Measurements from ENCODE around the gene PPARD. TPM values are rescaled to one million over a fixed set of nuclear protein-coding genes. Genes with fewer than 3 reads are reported as not detected.

PPARD gene
- total RNA-seq, 1 experiment from 2014 or later: 2.5 TPM

DNA sequence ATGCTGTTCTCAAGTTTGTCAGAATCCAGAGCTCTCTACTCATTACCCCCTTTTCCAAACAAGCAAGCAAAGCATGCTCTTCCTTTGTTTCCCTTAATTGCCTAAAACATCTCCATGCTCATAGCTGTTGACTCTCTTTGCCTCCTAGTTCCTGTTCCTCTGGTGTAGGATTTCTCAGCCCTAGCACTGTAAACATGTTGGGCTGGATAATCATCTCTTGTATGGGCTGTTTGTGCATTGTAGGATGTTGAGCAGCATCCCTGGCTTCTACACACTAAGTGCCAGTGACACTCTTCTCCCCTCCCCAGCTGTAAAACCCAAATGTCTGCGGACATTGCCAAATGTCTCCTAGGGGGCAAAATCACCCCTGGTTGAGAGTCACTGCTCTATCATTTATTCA, 14.0 kb downstream of the PPARD start:
- Histone ChIP-seq H3K4me3 (ENCODE audit: low read length) (no peak overlapping the region), H3K79me2 (ENCODE audit: low read length) (no peaks in the 10 kb centered on the region), H3K27me3 (ENCODE audit: low read length) (no peaks in the 10 kb centered on the region)

DNA sequence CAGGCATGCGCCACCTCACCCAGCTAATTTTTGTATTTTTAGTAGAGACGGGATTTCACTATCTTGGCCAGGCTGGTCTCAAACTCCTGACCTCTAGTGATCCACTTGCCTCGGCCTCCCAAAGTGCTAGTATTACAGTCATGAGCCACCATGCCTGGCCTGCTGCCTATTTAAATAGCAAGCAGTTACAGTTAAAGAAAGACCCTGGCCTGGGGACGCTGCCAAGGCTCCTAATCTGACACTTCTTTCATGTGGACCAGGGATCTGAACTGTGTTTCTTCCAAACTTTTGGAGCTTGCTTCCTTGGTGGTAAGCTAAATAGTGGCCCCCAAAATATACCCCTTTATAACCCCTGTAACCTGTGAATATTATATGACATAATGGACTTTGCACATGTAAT, 15.3 kb downstream of the PPARD start:
- Histone ChIP-seq H3K36me3 (ENCODE audit: insufficient read depth, low read length) (peaks cover 9% of the 10 kb centered on the region; the same call in 1 of the 2 replicates), H3K9me3 (ENCODE audit: low read length) (no peaks in the 10 kb centered on the region), H4K20me1 (ENCODE audit: insufficient read depth, low read depth, low read length) (no peaks in the 10 kb centered on the region), H3K9ac (ENCODE audit: low read length) (no peak overlapping the region), H3K4me1 (ENCODE audit: low read length) (peaks cover 10% of the 10 kb centered on the region), H3K79me2 (ENCODE audit: low read length) (no peaks in the 10 kb centered on the region), H2AFZ (ENCODE audit: low read length) (no peak overlapping the region), H3K27me3 (ENCODE audit: low read length) (no peaks in the 10 kb centered on the region), H3K4me3 (ENCODE audit: low read length) (no peak overlapping the region), H3K27ac (ENCODE audit: low read length) (no peak overlapping the region), H3K9me2 (replicated peaks; ENCODE audit: insufficient read depth, low read length) (no peaks in the 10 kb centered on the region), H3K4me2 (ENCODE audit: low read depth, low read length, poor library complexity, severe bottlenecking) (no peak overlapping the region)
- DNase-seq: no peak

More for the DNA sequence above, 14.0 kb downstream of the PPARD start:
- Histone ChIP-seq H3K4me2 (ENCODE audit: low read depth, low read length, poor library complexity, severe bottlenecking) (no peak overlapping the region), H3K9me3 (ENCODE audit: low read length) (no peaks in the 10 kb centered on the region), H2AFZ (ENCODE audit: low read length) (no peak overlapping the region), H4K20me1 (ENCODE audit: insufficient read depth, low read depth, low read length) (no peaks in the 10 kb centered on the region), H3K27ac (ENCODE audit: low read length) (no peak overlapping the region), H3K4me1 (ENCODE audit: low read length) (0 out of 2 replicates have a peak, but pooled peaks cover 4% of the 10 kb centered on the region), H3K9me2 (replicated peaks; ENCODE audit: insufficient read depth, low read length) (no peaks in the 10 kb centered on the region), H3K36me3 (ENCODE audit: insufficient read depth, low read length) (peaks cover 12% of the 10 kb centered on the region; the same call in 1 of the 2 replicates), H3K9ac (ENCODE audit: low read length) (no peak overlapping the region)
- no peak for DNase-seq

- DNase-seq: no peak
- Histone ChIP-seq H4K20me1 (ENCODE audit: insufficient read depth, low read depth, low read length) (no peaks in the 10 kb centered on the region), H3K9ac (ENCODE audit: low read length) (no peak overlapping the region), H3K27me3 (ENCODE audit: low read length) (no peaks in the 10 kb centered on the region), H3K79me2 (ENCODE audit: low read length) (no peaks in the 10 kb centered on the region), H3K9me3 (ENCODE audit: low read length) (no peaks in the 10 kb centered on the region), H3K27ac (ENCODE audit: low read length) (no peak overlapping the region), H3K4me1 (ENCODE audit: low read length) (peaks cover 14% of the 10 kb centered on the region), H3K9me2 (replicated peaks; ENCODE audit: insufficient read depth, low read length) (no peaks in the 10 kb centered on the region), H3K4me2 (ENCODE audit: low read depth, low read length, poor library complexity, severe bottlenecking) (no peak overlapping the region), H3K36me3 (ENCODE audit: insufficient read depth, low read length) (peaks cover 5% of the 10 kb centered on the region; the same call in 1 of the 2 replicates), H3K4me3 (ENCODE audit: low read length) (no peak overlapping the region), H2AFZ (ENCODE audit: low read length) (no peak overlapping the region)
Measured at GRCh38 chr6:35358086-35358485, 15.7 kb downstream of the PPARD start.

- no peak overlapping the region for H3K4me2 ChIP-seq (ENCODE audit: low read depth, low read length, poor library complexity, severe bottlenecking)
- H3K27me3 ChIP-seq (ENCODE audit: low read length): no peaks in the 10 kb centered on the region
- DNase-seq: no peak
- H4K20me1 ChIP-seq (ENCODE audit: insufficient read depth, low read depth, low read length): no peaks in the 10 kb centered on the region
- H3K9ac ChIP-seq (ENCODE audit: low read length): no peak overlapping the region
- no peak overlapping the region for H3K4me3 ChIP-seq (ENCODE audit: low read length)
- no peaks in the 10 kb centered on the region for H3K9me2 ChIP-seq (replicated peaks; ENCODE audit: insufficient read depth, low read length)
- H3K9me3 ChIP-seq (ENCODE audit: low read length): no peaks in the 10 kb centered on the region
- no peak overlapping the region for H3K27ac ChIP-seq (ENCODE audit: low read length)
- H3K4me1 ChIP-seq (ENCODE audit: low read length): peaks cover 23% of the 10 kb centered on the region
- H2AFZ ChIP-seq (ENCODE audit: low read length): no peak overlapping the region
- no peaks in the 10 kb centered on the region for H3K79me2 ChIP-seq (ENCODE audit: low read length)
- H3K36me3 ChIP-seq (ENCODE audit: insufficient read depth, low read length): no peaks in the 10 kb centered on the region
Measured at GRCh38 chr6:35359346-35359743, 17.0 kb downstream of the PPARD start.

- no peak overlapping the region for H3K27ac ChIP-seq (ENCODE audit: low read length)
- H3K4me1 ChIP-seq (ENCODE audit: low read length): peaks cover 23% of the 10 kb centered on the region
- no peak overlapping the region for H2AFZ ChIP-seq (ENCODE audit: low read length)
- H3K4me3 ChIP-seq (ENCODE audit: low read length): no peak overlapping the region
- no peaks in the 10 kb centered on the region for H3K27me3 ChIP-seq (ENCODE audit: low read length)
- H4K20me1 ChIP-seq (ENCODE audit: insufficient read depth, low read depth, low read length): no peaks in the 10 kb centered on the region
- no peak for DNase-seq
- no peak overlapping the region for H3K4me2 ChIP-seq (ENCODE audit: low read depth, low read length, poor library complexity, severe bottlenecking)
- H3K9ac ChIP-seq (ENCODE audit: low read length): no peak overlapping the region
- no peaks in the 10 kb centered on the region for H3K9me3 ChIP-seq (ENCODE audit: low read length)
- no peaks in the 10 kb centered on the region for H3K79me2 ChIP-seq (ENCODE audit: low read length)
- H3K36me3 ChIP-seq (ENCODE audit: insufficient read depth, low read length): no peaks in the 10 kb centered on the region
- H3K9me2 ChIP-seq (replicated peaks; ENCODE audit: insufficient read depth, low read length): no peaks in the 10 kb centered on the region
Measured at GRCh38 chr6:35359744-35360348, 17.5 kb downstream of the PPARD start.

DNA sequence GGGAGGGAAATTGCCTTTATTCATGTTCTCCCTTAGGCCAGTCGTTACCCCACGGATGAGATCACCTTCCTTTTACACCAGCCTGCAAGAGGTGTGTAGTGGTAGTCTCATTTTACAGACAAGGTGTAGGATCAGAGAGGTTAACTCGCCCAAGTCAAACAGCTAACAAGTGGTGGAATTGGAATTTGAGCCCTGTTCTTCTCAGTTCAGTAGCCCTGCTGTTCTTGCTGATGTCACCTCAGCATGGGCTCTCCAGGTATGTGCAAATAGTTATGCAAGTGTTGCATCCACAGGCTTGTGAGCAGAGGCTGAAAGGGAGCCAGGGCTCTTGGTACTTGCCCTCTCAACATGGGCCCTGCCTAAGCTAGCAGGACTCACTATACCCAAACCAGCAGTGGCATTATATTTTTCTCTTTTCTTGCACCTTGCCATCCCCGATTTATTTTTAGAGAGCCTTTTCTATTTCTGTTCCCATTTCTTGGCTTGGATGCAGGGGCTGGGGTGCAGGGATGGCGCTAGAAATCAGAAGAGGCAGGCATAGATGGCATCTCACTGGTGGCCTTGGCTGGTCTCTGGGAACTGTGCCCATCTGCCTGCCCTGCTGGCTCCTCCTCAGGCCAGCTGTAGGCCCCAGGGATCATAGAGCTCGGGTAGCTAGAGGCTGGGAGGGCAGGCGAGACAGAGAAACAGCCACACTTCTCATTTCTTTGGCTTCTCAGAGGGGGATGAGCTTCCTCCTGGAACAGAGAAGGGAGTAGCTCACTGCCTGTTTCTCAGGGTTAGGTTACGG, 18.2 kb downstream of the PPARD start:
- Histone ChIP-seq H3K27me3 (ENCODE audit: low read length) (no peaks in the 10 kb centered on the region), H3K9me3 (ENCODE audit: low read length) (no peaks in the 10 kb centered on the region), H3K4me3 (ENCODE audit: low read length) (no peak overlapping the region), H3K9ac (ENCODE audit: low read length) (no peak overlapping the region), H3K4me1 (ENCODE audit: low read length) (peaks cover 23% of the 10 kb centered on the region), H2AFZ (ENCODE audit: low read length) (no peak overlapping the region), H3K27ac (ENCODE audit: low read length) (no peak overlapping the region), H3K9me2 (replicated peaks; ENCODE audit: insufficient read depth, low read length) (no peaks in the 10 kb centered on the region), H3K4me2 (ENCODE audit: low read depth, low read length, poor library complexity, severe bottlenecking) (no peak overlapping the region), H3K79me2 (ENCODE audit: low read length) (no peaks in the 10 kb centered on the region), H4K20me1 (ENCODE audit: insufficient read depth, low read depth, low read length) (no peaks in the 10 kb centered on the region), H3K36me3 (ENCODE audit: insufficient read depth, low read length) (no peaks in the 10 kb centered on the region)
- peak; percentile 36 for DNase-seq

DNA sequence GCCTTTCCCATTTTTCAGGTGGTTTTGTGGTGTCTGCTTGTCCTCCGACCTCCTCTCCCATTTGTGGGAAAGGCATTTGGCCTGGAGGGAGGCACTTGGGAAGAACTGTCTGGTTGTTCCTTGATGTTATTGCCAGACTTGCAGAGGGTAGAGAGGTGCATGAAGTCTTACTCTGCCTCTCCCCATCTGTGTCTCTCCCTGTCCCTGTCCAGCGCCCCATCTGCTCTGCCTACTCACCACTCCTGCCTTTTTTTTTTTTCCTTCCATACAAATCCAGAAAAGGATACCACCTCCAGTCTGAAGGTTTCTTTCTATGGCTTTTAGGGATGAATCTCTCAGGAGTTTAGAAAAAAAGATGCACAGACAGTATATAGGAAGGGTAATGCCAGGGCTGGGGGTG, 19.8 kb downstream of the PPARD start:
- Histone ChIP-seq H4K20me1 (ENCODE audit: insufficient read depth, low read depth, low read length) (no peaks in the 10 kb centered on the region; the same call in 1 of the 2 replicates), H3K4me3 (ENCODE audit: low read length) (no peak overlapping the region), H3K27me3 (ENCODE audit: low read length) (no peaks in the 10 kb centered on the region), H3K4me1 (ENCODE audit: low read length) (peaks cover 23% of the 10 kb centered on the region), H3K27ac (ENCODE audit: low read length) (no peak overlapping the region), H3K9ac (ENCODE audit: low read length) (no peak overlapping the region), H3K9me2 (replicated peaks; ENCODE audit: insufficient read depth, low read length) (no peaks in the 10 kb centered on the region), H3K9me3 (ENCODE audit: low read length) (no peaks in the 10 kb centered on the region), H2AFZ (ENCODE audit: low read length) (no peak overlapping the region), H3K79me2 (ENCODE audit: low read length) (no peaks in the 10 kb centered on the region), H3K36me3 (ENCODE audit: insufficient read depth, low read length) (no peaks in the 10 kb centered on the region), H3K4me2 (ENCODE audit: low read depth, low read length, poor library complexity, severe bottlenecking) (no peak overlapping the region)
- no peak for DNase-seq

- Histone ChIP-seq H3K27ac (ENCODE audit: low read length) (peak overlapping the region; percentile 53), H3K9ac (ENCODE audit: low read length) (peak overlapping the region; percentile 32; the same call in 1 of the 2 replicates), H3K9me3 (ENCODE audit: low read length) (no peaks in the 10 kb centered on the region), H3K4me1 (ENCODE audit: low read length) (peaks cover 24% of the 10 kb centered on the region), H3K4me2 (ENCODE audit: low read depth, low read length, poor library complexity, severe bottlenecking) (peak overlapping the region; percentile 51), H2AFZ (ENCODE audit: low read length) (no peak overlapping the region), H3K27me3 (ENCODE audit: low read length) (no peaks in the 10 kb centered on the region), H3K4me3 (ENCODE audit: low read length) (0 out of 2 replicates have a peak overlapping the region, but pooled peaks have one; percentile 6), H3K9me2 (replicated peaks; ENCODE audit: insufficient read depth, low read length) (no peaks in the 10 kb centered on the region), H4K20me1 (ENCODE audit: insufficient read depth, low read depth, low read length) (peaks cover 2% of the 10 kb centered on the region; the same call in 1 of the 2 replicates), H3K36me3 (ENCODE audit: insufficient read depth, low read length) (no peaks in the 10 kb centered on the region), H3K79me2 (ENCODE audit: low read length) (no peaks in the 10 kb centered on the region)
- peak; percentile 54 for DNase-seq
Measured at GRCh38 chr6:35363293-35363750, 21.0 kb downstream of the PPARD start.

Data from Karpas-422 (cell line).